ENCODE results near the gene TAF11L13. TPM values are rescaled to one million over a fixed set of nuclear protein-coding genes. Genes with fewer than 3 reads are reported as not detected.
"Not testable (repeated sequence)": the region's sequence is repeated elsewhere in the genome, so short reads cannot be mapped to it uniquely, and the experiment has no call there.

TAF11L13 gene
- total RNA-seq, 1 donor from 2014 or later: not detected

DNA sequence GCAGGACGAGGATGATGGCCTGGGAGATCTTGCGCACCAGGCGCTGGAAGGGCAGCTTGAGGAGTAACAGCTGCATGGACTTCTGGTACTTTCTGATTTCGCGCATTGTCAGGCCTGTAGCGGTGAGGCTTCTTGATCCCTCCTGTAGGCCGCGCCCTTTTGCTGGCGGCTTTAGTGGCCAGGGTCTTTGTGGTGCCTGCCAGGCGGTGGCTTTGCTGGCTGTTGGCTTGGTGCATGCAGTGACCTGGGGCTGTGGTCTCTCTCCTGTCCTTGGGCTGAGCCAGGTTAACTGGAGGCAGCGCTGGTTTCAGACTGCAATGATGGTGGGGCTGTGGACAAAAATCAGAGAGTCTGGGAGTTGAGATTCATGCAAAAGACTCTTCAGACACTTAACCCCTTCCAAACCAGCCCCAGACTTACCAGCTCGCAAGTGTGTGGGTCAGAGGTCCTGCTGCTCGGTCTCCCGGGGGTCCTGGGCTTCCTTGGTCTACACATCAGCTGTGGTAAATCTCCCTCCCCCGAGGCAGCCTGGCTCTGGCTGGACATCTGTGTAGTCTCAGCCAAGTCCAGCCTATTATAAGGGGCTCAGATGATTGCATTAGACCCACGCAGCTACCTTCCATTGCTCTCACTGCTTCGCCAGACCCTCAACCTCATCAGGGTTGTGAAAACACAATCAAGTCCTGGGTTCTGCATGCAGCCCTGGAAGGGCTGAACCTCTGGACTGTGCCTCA is 16.8 kb upstream of the TAF11L13 start:
- Histone ChIP-seq H3K36me3 (no peaks in the 10 kb centered on the region), H3K9me3 (replicated peaks) (no peaks in the 10 kb centered on the region), H3K27ac (replicated peaks) (no peak overlapping the region), H3K27me3 (ENCODE audit: low read depth) (no peaks in the 10 kb centered on the region), H3K4me3 (no peak overlapping the region), H3K4me1 (no peaks in the 10 kb centered on the region)
- TF ChIP-seq CTCF (IDR thresholded peaks at IDR 0.05; ENCODE audit: borderline replicate concordance): no peak
- DNase-seq: no peak
- intact Hi-C loops (cut with micrococcal nuclease): no loop called here

DNA sequence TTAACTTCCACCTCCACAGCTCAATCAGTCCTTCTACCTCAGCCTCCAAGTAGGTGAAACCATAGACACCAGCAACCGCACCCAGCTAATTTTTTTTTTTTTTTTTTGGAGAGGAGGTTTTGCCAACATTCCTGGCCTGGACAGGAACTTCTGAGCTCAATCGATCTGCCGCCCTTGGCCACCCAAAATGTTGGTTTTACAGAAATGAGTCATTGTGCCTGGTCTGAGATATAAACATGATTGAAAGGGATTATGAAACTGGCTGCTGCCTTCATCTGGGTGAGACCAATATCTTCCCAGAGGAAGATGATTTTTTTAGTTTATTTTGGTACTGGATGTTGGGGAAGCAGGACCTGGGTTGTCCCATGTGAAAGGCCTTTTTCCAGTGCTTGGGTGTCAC is 12.5 kb upstream of the TAF11L13 start:
- Histone ChIP-seq H3K36me3 (no peaks in the 10 kb centered on the region), H3K4me3 (no peak overlapping the region), H3K4me1 (no peaks in the 10 kb centered on the region), H3K27me3 (ENCODE audit: low read depth) (no peaks in the 10 kb centered on the region), H3K9me3 (replicated peaks) (no peaks in the 10 kb centered on the region), H3K27ac (replicated peaks) (no peak overlapping the region)
- no peak for TF ChIP-seq CTCF (IDR thresholded peaks at IDR 0.05; ENCODE audit: borderline replicate concordance)
- intact Hi-C loops (cut with micrococcal nuclease): no loop called here
- no peak for DNase-seq

DNA sequence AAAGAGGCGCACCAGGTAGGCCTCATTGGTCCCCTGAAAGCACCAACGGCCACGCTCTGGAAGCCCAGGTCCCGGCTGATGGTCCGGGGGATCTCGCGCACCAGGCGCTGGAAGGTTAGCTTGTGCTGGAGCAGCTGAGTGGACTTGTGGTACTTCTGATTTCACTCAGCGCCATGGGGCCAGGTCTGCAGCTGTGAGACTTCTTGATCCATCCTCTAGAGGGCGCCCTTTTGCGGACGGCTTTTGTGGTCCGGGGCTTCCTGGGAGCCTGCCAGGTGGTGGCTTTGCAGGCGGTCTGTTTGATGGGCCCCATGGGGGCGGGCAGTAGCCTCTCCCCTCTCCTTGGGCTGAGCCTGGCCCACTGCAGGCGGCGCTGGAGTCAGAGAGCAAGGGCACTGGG is 11.3 kb upstream of the TAF11L13 start:
- DNase-seq: no peak
- TF ChIP-seq CTCF (IDR thresholded peaks at IDR 0.05; ENCODE audit: borderline replicate concordance): no peak
- no peak overlapping the region for H3K4me3 ChIP-seq
- no peaks in the 10 kb centered on the region for H3K9me3 ChIP-seq (replicated peaks)
- no peaks in the 10 kb centered on the region for H3K27me3 ChIP-seq (ENCODE audit: low read depth)
- no peak overlapping the region for H3K27ac ChIP-seq (replicated peaks)
- intact Hi-C loops (cut with micrococcal nuclease): no loop called here
- no peaks in the 10 kb centered on the region for H3K36me3 ChIP-seq
- no peaks in the 10 kb centered on the region for H3K4me1 ChIP-seq

- Histone ChIP-seq H3K4me1 (no peaks in the 10 kb centered on the region), H3K27ac (replicated peaks) (no peak overlapping the region), H3K36me3 (no peaks in the 10 kb centered on the region), H3K9me3 (replicated peaks) (no peaks in the 10 kb centered on the region), H3K27me3 (ENCODE audit: low read depth) (no peaks in the 10 kb centered on the region), H3K4me3 (no peak overlapping the region)
- TF ChIP-seq CTCF (IDR thresholded peaks at IDR 0.05; ENCODE audit: borderline replicate concordance): no peak
- intact Hi-C loops (cut with micrococcal nuclease): no loop called here
- DNase-seq: no peak
These were observed 6.2 kb upstream of the TAF11L13 start for GRCh38 chr5:17625686-17626085.

GRCh38 chr5:17634160-17634559 is 2.3 kb downstream of the TAF11L13 start, which contains the start of gene TAF11L14:
Gene TAF11L14 (plus strand): TSS chr5:17634460.
- no peak for DNase-seq
- Histone ChIP-seq H3K4me3 (no peak within 1 kb of the TSS), H3K4me1 (no peaks in the 10 kb centered on the region), H3K9me3 (replicated peaks) (no peaks in the 10 kb centered on the region), H3K36me3 (no peaks in the 10 kb centered on the region), H3K27me3 (ENCODE audit: low read depth) (no peaks in the 10 kb centered on the region), H3K27ac (replicated peaks) (no peak within 1 kb of the TSS)
- intact Hi-C loops (cut with micrococcal nuclease): no loop called here
- TF ChIP-seq CTCF (IDR thresholded peaks at IDR 0.05; ENCODE audit: borderline replicate concordance): no peak

DNA sequence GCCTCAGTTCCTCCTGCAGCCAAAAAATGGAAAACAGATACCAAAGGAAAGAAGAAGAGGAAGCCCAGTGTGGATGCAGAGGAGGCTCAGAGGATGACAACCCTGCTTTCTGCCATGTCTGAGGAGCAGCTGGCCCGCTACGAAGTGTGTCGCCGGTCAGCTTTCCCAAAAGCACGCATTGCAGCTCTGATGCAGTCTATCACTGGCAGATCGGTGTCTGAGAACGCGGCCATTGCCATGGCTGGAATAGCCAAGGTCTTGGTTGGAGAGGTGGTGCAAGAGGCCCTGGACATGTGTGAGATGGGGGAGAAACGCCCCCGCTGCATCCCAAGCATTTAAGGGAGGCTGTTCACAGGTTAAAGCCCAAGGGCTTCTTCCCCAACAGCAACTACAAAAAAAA is 17.3 kb downstream of the TAF11L13 start:
- intact Hi-C loops (cut with micrococcal nuclease): not testable (repeated sequence)

GRCh38 chr5:17655201-17655759 is 23.4 kb downstream of the TAF11L13 start:
- intact Hi-C loops (cut with micrococcal nuclease); H3K27ac ChIP-seq (replicated peaks); H3K27me3 ChIP-seq (ENCODE audit: low read depth); DNase-seq; H3K4me1 ChIP-seq; H3K36me3 ChIP-seq; H3K4me3 ChIP-seq: not testable (repeated sequence)
- H3K9me3 ChIP-seq (replicated peaks): peaks cover 36% of the 10 kb centered on the region

More for the DNA sequence above, 17.3 kb downstream of the TAF11L13 start:
- H3K36me3 ChIP-seq; H3K27me3 ChIP-seq (ENCODE audit: low read depth); H3K9me3 ChIP-seq (replicated peaks); H3K4me1 ChIP-seq; H3K27ac ChIP-seq (replicated peaks); H3K4me3 ChIP-seq; DNase-seq: not testable (repeated sequence)

Measured in left ventricle myocardium inferior (tissue), 1 donor.